Activated CD4-positive, alpha-beta T cell treated with anti-CD3 and anti-CD28 coated beads for 48 hours (primary cell): ENCODE results near the gene HLA-G.
"Not testable (repeated sequence)": the region's sequence is repeated elsewhere in the genome, so short reads cannot be mapped to it uniquely, and the experiment has no call there.

Source experiments
- DNase-seq: peaks from one replicate; pipeline ENCODE4 v3.0.0-alpha.2; 2020

The HLA-G gene

DNA sequence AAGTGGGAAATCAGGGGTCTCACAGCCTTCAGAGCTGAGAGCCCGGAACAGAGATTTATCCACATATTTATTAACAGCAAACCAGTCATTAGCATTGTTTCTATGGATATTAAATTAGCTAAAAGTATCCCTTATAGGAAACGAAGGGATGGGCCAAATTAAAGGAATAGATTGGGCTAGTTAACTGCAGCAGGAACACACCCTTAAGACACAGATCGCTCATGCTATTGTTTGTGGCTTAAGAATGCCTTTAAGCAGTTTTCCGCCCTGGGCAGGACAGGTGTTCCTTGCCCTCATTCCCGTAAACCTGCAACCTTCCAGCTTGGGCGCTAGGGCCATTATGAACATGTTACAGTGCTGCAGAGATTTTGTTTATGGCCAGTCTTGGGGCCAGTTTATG lies 48.1 kb downstream of the HLA-G start:
- not testable (repeated sequence) for DNase-seq
